GM23248 (cell line): ENCODE results near the gene SKP1.

ENCODE experiments used
- EZH2 ChIP-seq: fragments of 200-600 bp; sonication (generic); IDR thresholded peaks from 2 replicates; pipeline ENCODE4 v1.6.1; 2018; ENCODE audit warnings: antibody characterized with exemption, mild to moderate bottlenecking; ENCODE audit not compliant: insufficient read depth, poor library complexity, severe bottlenecking
- EZH2phosphoT487 ChIP-seq: fragments of 200-600 bp; sonication (generic); IDR thresholded peaks from 2 replicates; pipeline ENCODE4 v1.6.1; 2018; ENCODE audit warnings: antibody characterized with exemption, moderate library complexity, mild to moderate bottlenecking, low read depth; ENCODE audit not compliant: insufficient read depth

GRCh38 chr5:134124289-134125038 is 52.3 kb downstream of the SKP1 start:
- TF ChIP-seq EZH2: no peak
- no peak for TF ChIP-seq EZH2phosphoT487
